Peyer's patch (tissue), 4 donors: ENCODE data around the gene KCNH6.

Experiments used
- CTCF ChIP-seq, 6 experiments: fragments of 450-650 bp in 4 of 6; fragments of 200-600 bp in 2 of 6; sonication (generic) in 1 of 6; IDR thresholded peaks; one replicate each; pipeline ENCODE4 v1.5.1; 2017 to 2019; ENCODE audit warnings: antibody characterized with exemption in 6 of 6, mild to moderate bottlenecking in 3 of 6, moderate library complexity in 1 of 6
- POLR2A ChIP-seq, 2 donors: fragments of 450-650 bp; IDR thresholded peaks; one replicate each; pipeline ENCODE4 v1.5.1; 2017; ENCODE audit warnings: antibody characterized with exemption in 2 of 2, mild to moderate bottlenecking in 2 of 2, moderate library complexity in 2 of 2

GRCh38 chr17:63481488-63481870 is 41.7 kb upstream of the KCNH6 start:
- TF ChIP-seq CTCF (IDR thresholded peaks at IDR 0.05) (no peak), POLR2A (IDR thresholded peaks at IDR 0.05) (no peak)
